Measurements from ENCODE around the gene SPOCK1. TPM values are rescaled to one million over a fixed set of nuclear protein-coding genes. Genes with fewer than 3 reads are reported as not detected.

Gene SPOCK1
- total RNA-seq, 1 experiment from 2014 or later, result 0.27 TPM

GRCh38 chr5:137367951-137368350 is 131.2 kb downstream of the SPOCK1 start:
- Histone ChIP-seq H3K9me3 (ENCODE audit: control insufficient read depth in 1 of 2, insufficient read depth in 1 of 2, low read depth in 1 of 2, low read length in 2 of 2) (no peaks in the 10 kb centered on the region), H3K36me3 (ENCODE audit: control insufficient read depth in 1 of 2, insufficient read depth in 2 of 2, low read length in 2 of 2) (no peaks in the 10 kb centered on the region), H3K9ac (ENCODE audit: low read length) (no peak overlapping the region), H3K4me3 (replicated peaks in 1 of 2; ENCODE audit: low read depth in 1 of 2, low read length in 2 of 2) (no peak overlapping the region), H3K4me1 (ENCODE audit: control insufficient read depth in 1 of 2, insufficient read depth in 2 of 2, low read length in 2 of 2) (no peaks in the 10 kb centered on the region), H3K79me2 (ENCODE audit: insufficient read depth, low read length) (no peaks in the 10 kb centered on the region), H3K4me2 (ENCODE audit: low read length) (no peak overlapping the region), H4K20me1 (ENCODE audit: insufficient read depth) (no peaks in the 10 kb centered on the region), H3K9me2 (ENCODE audit: insufficient read depth) (no peaks in the 10 kb centered on the region), H3K27me3 (ENCODE audit: insufficient read depth, low read length) (peaks cover 63% of the 10 kb centered on the region), H2AFZ (ENCODE audit: low read depth, low read length, poor library complexity, severe bottlenecking) (no peak overlapping the region), H3K27ac (ENCODE audit: low read depth, low read length) (no peak overlapping the region)
- intact Hi-C loops (cut with micrococcal nuclease), result no loop called here
- no peak for TF ChIP-seq SIN3A (IDR thresholded peaks at IDR 0.05; ENCODE audit: low read depth)
- TF ChIP-seq SP1 (IDR thresholded peaks at IDR 0.05; ENCODE audit: low read depth), result no peak
- TF ChIP-seq EZH2 (IDR thresholded peaks at IDR 0.05), result no peak
- TF ChIP-seq ZBTB33 (IDR thresholded peaks at IDR 0.05; ENCODE audit: extremely low read depth, insufficient replicate concordance, low read length), result no peak
- TF ChIP-seq ELF1 (IDR thresholded peaks at IDR 0.05; ENCODE audit: borderline replicate concordance, low read depth), result no peak
- TF ChIP-seq ZNF274 (IDR thresholded peaks at IDR 0.05; ENCODE audit: low read depth, low read length), result no peak
- TF ChIP-seq SRF (IDR thresholded peaks at IDR 0.05; ENCODE audit: low read depth), result no peak
- TF ChIP-seq ATF3 (IDR thresholded peaks at IDR 0.05), result no peak
- TF ChIP-seq JUND (IDR thresholded peaks at IDR 0.05), result no peak
- TF ChIP-seq FOSL1 (IDR thresholded peaks at IDR 0.05; ENCODE audit: low read depth), result no peak
- no peak for TF ChIP-seq RAD21 (IDR thresholded peaks at IDR 0.05; ENCODE audit: low read depth)
- no peak for TF ChIP-seq EZH2phosphoT487 (IDR thresholded peaks at IDR 0.05; ENCODE audit: borderline replicate concordance)
- TF ChIP-seq POLR2AphosphoS5 (IDR thresholded peaks at IDR 0.05; ENCODE audit: low read depth, low read length), result no peak
- no peak for TF ChIP-seq REST (IDR thresholded peaks at IDR 0.05; ENCODE audit: low read depth)
- TF ChIP-seq MAX (IDR thresholded peaks at IDR 0.05), result no peak
- TF ChIP-seq CTCF (IDR thresholded peaks at IDR 0.05 in 2 of 3, conservative IDR thresholded peaks at IDR 0.05 in 1 of 3; ENCODE audit: borderline replicate concordance in 1 of 3, insufficient read depth in 1 of 3, low read depth in 2 of 3, low read length in 2 of 3), result no peak
- TF ChIP-seq ZFX (IDR thresholded peaks at IDR 0.05), result no peak
- no peak for TF ChIP-seq TCF7L2 (IDR thresholded peaks at IDR 0.05; ENCODE audit: borderline replicate concordance, extremely low read depth, insufficient read depth, insufficient read length)
- CTCF ChIA-PET, result no interaction called here
- no TSS peak for BruUV-seq (replicated peaks)
- ATAC-seq (no peak), DNase-seq (ENCODE audit: low read depth, low spot score) (no peak)
- POLR2A ChIA-PET, result no interaction called here
- RAD21 ChIA-PET (ENCODE audit: low non-redundant PET in 1 of 2, low total read pairs in 2 of 2, uncharacterized antibody in 2 of 2, unreplicated experiment in 2 of 2), result no interaction called here

Data from HCT116 (cell line).